ENCODE data around the gene GRB14.
"Not testable (repeated sequence)": the region's sequence is repeated elsewhere in the genome, so short reads cannot be mapped to it uniquely, and the experiment has no call there.

The GRB14 gene

GRCh38 chr2:164560902-164561301 lies 60.4 kb downstream of the GRB14 start:
- DNase-seq (ENCODE audit: low read depth in 4 of 4, low spot score in 1 of 4) = no peak

- DNase-seq (ENCODE audit: low read depth in 4 of 4, low spot score in 1 of 4) = no peak
These were observed 61.0 kb downstream of the GRB14 start for GRCh38 chr2:164560181-164560792.

- DNase-seq (ENCODE audit: low read depth in 4 of 4, low spot score in 1 of 4) = no peak
These were observed 62.8 kb downstream of the GRB14 start for GRCh38 chr2:164558450-164558849.

GRCh38 chr2:164554487-164554886 lies 66.8 kb downstream of the GRB14 start:
- no peak for DNase-seq (ENCODE audit: low read depth in 4 of 4, low spot score in 1 of 4)

- no peak for DNase-seq (ENCODE audit: low read depth in 4 of 4, low spot score in 1 of 4)
These were observed 69.8 kb downstream of the GRB14 start for GRCh38 chr2:164551519-164551918.

- not testable (repeated sequence) for DNase-seq (ENCODE audit: low read depth in 4 of 4, low spot score in 1 of 4)
These were observed 71.6 kb downstream of the GRB14 start for GRCh38 chr2:164549705-164550104.

- no peak for DNase-seq (ENCODE audit: low read depth in 4 of 4, low spot score in 1 of 4)
These were observed 75.8 kb downstream of the GRB14 start for GRCh38 chr2:164545484-164545883.

- DNase-seq (ENCODE audit: low read depth in 4 of 4, low spot score in 1 of 4) = no peak
These were observed 78.7 kb downstream of the GRB14 start for GRCh38 chr2:164542581-164543021.

GRCh38 chr2:164538240-164538866 lies 82.9 kb downstream of the GRB14 start:
- DNase-seq (ENCODE audit: low read depth in 4 of 4, low spot score in 1 of 4) = no peak

GRCh38 chr2:164535280-164536025 lies 85.8 kb downstream of the GRB14 start:
- DNase-seq (ENCODE audit: low read depth in 4 of 4, low spot score in 1 of 4) = no peak

- no peak for DNase-seq (ENCODE audit: low read depth in 4 of 4, low spot score in 1 of 4)
These were observed 90.8 kb downstream of the GRB14 start for GRCh38 chr2:164530464-164530863.

- no peak for DNase-seq (ENCODE audit: low read depth in 4 of 4, low spot score in 1 of 4)
These were observed 97.6 kb downstream of the GRB14 start for GRCh38 chr2:164523726-164524125.

- no peak for DNase-seq (ENCODE audit: low read depth in 4 of 4, low spot score in 1 of 4)
These were observed 98.3 kb downstream of the GRB14 start for GRCh38 chr2:164523009-164523408.

GRCh38 chr2:164522561-164522981 lies 98.7 kb downstream of the GRB14 start:
- DNase-seq (ENCODE audit: low read depth in 4 of 4, low spot score in 1 of 4) = no peak

- no peak for DNase-seq (ENCODE audit: low read depth in 4 of 4, low spot score in 1 of 4)
These were observed 105.5 kb downstream of the GRB14 start for GRCh38 chr2:164515734-164516133.

GRCh38 chr2:164515030-164515429 lies 106.3 kb downstream of the GRB14 start:
- no peak for DNase-seq (ENCODE audit: low read depth in 4 of 4, low spot score in 1 of 4)

- DNase-seq (ENCODE audit: low read depth in 4 of 4, low spot score in 1 of 4) = no peak
These were observed 106.8 kb downstream of the GRB14 start for GRCh38 chr2:164514491-164514890.

- DNase-seq (ENCODE audit: low read depth in 4 of 4, low spot score in 1 of 4) = no peak
These were observed 108.4 kb downstream of the GRB14 start for GRCh38 chr2:164512871-164513270.

- DNase-seq (ENCODE audit: low read depth in 4 of 4, low spot score in 1 of 4) = no peak
These were observed 109.5 kb downstream of the GRB14 start for GRCh38 chr2:164511738-164512137.

- DNase-seq (ENCODE audit: low read depth in 4 of 4, low spot score in 1 of 4) = no peak
These were observed 110.4 kb downstream of the GRB14 start for GRCh38 chr2:164510895-164511294.

- DNase-seq (ENCODE audit: low read depth in 4 of 4, low spot score in 1 of 4) = no peak
These were observed 112.0 kb downstream of the GRB14 start for GRCh38 chr2:164509137-164509877.

- DNase-seq (ENCODE audit: low read depth in 4 of 4, low spot score in 1 of 4) = no peak
These were observed 117.0 kb downstream of the GRB14 start for GRCh38 chr2:164504253-164504652.
